Trophoblast cell (in vitro differentiated cells and primary cell): ENCODE data around the gene ZNF714.
"Not testable (repeated sequence)": the region's sequence is repeated elsewhere in the genome, so short reads cannot be mapped to it uniquely, and the experiment has no call there.

Source experiments
- DNase-seq, 2 donors: peaks; one replicate each; pipeline ENCODE4 v3.0.0-alpha.2; 2016
- H2AFZ ChIP-seq: 2 replicates; pipeline ENCODE4 v1.6.1; 2013; ENCODE audit warnings: low read length, moderate library complexity, mild to moderate bottlenecking; ENCODE audit not compliant: insufficient read depth, poor library complexity
- H2AK5ac ChIP-seq: 2 replicates; pipeline ENCODE4 v1.6.1; 2013; ENCODE audit warnings: mild to moderate bottlenecking, low read length
- H2BK120ac ChIP-seq: 2 replicates; pipeline ENCODE4 v1.6.1; 2013; ENCODE audit warnings: low read length, mild to moderate bottlenecking, moderate library complexity; ENCODE audit not compliant: insufficient read depth, poor library complexity
- H2BK12ac ChIP-seq: 2 replicates; pipeline ENCODE4 v1.6.1; 2013; ENCODE audit warnings: mild to moderate bottlenecking, low read length, moderate library complexity
- H2BK5ac ChIP-seq: 2 replicates; pipeline ENCODE4 v1.6.1; 2013; ENCODE audit warnings: low read length, low read depth, moderate library complexity, mild to moderate bottlenecking; ENCODE audit not compliant: poor library complexity
- H3K14ac ChIP-seq: 2 replicates; pipeline ENCODE4 v1.6.1; 2013; ENCODE audit warnings: mild to moderate bottlenecking, low read length
- H3K18ac ChIP-seq: 2 replicates; pipeline ENCODE4 v1.6.1; 2013; ENCODE audit warnings: mild to moderate bottlenecking, low read length
- H3K23ac ChIP-seq: 2 replicates; pipeline ENCODE4 v1.6.1; 2013; ENCODE audit warnings: low read length
- H3K27ac ChIP-seq: 2 replicates; pipeline ENCODE4 v1.5.1; 2013; ENCODE audit warnings: low read depth, mild to moderate bottlenecking, inconsistent platforms, low read length, moderate library complexity
- H3K27me3 ChIP-seq: 2 replicates; pipeline ENCODE4 v1.6.1; 2013; ENCODE audit warnings: inconsistent platforms, mild to moderate bottlenecking, low read length, moderate library complexity; ENCODE audit not compliant: insufficient read depth
- H3K36me3 ChIP-seq, 2 experiments: 1 replicate in 1 of 2; 2 replicates in 1 of 2; pipeline ENCODE4 v1.6.1; 2013; ENCODE audit warnings: low read length in 2 of 2, mild to moderate bottlenecking in 2 of 2, moderate library complexity in 1 of 2; ENCODE audit not compliant: insufficient read depth in 2 of 2, control insufficient read depth in 1 of 2
- H3K4ac ChIP-seq: 2 replicates; pipeline ENCODE4 v1.6.1; 2013; ENCODE audit warnings: low read depth, mild to moderate bottlenecking, low read length, moderate library complexity
- H3K4me1 ChIP-seq, 2 experiments: 1 replicate in 1 of 2; 2 replicates in 1 of 2; pipeline ENCODE4 v1.6.1; 2013; ENCODE audit warnings: low read length in 2 of 2, mild to moderate bottlenecking in 2 of 2, moderate library complexity in 1 of 2; ENCODE audit not compliant: insufficient read depth in 2 of 2, control insufficient read depth in 1 of 2
- H3K4me2 ChIP-seq: 2 replicates; pipeline ENCODE4 v1.6.1; 2013; ENCODE audit warnings: inconsistent platforms, mild to moderate bottlenecking, low read length, moderate library complexity
- H3K4me3 ChIP-seq: 2 replicates; pipeline ENCODE4 v1.5.1; 2013; ENCODE audit warnings: mild to moderate bottlenecking, low read depth, low read length, inconsistent platforms
- H3K79me1 ChIP-seq: one replicate; pipeline ENCODE4 v1.6.1; 2013; ENCODE audit warnings: low read length
- H3K79me2 ChIP-seq: 2 replicates; pipeline ENCODE4 v1.6.1; 2013; ENCODE audit warnings: low read length, mild to moderate bottlenecking; ENCODE audit not compliant: control insufficient read depth, insufficient read depth, poor library complexity
- H3K9ac ChIP-seq: 2 replicates; pipeline ENCODE4 v1.6.1; 2013; ENCODE audit warnings: mild to moderate bottlenecking, low read length
- H3K9me3 ChIP-seq: 2 replicates; pipeline ENCODE4 v1.6.1; 2013; ENCODE audit warnings: low read depth, mild to moderate bottlenecking, control low read depth, inconsistent platforms, low read length; ENCODE audit not compliant: insufficient read depth
- H4K12ac ChIP-seq: 2 replicates; pipeline ENCODE4 v1.6.1; 2013; ENCODE audit warnings: low read depth, mild to moderate bottlenecking, low read length, moderate library complexity
- H4K8ac ChIP-seq: 2 replicates; pipeline ENCODE4 v1.6.1; 2013; ENCODE audit warnings: low read depth, mild to moderate bottlenecking, low read length, moderate library complexity
- H4K91ac ChIP-seq: one replicate; pipeline ENCODE4 v1.6.1; 2013; ENCODE audit warnings: low read depth, mild to moderate bottlenecking, low read length, moderate library complexity
- WGBS: extraction: QIAGEN DNeasy Blood & Tissue Kit; methylation state at CpG from one replicate; pipeline ENCODE4 v1.1.7; 2013; ENCODE audit warnings: missing lambda C conversion rate; ENCODE audit not compliant: insufficient read length, insufficient coverage; ENCODE audit errors: extremely low coverage; 5-methylcytosine and 5-hydroxymethylcytosine counted together

ZNF714 gene

GRCh38 chr19:21138130-21138529, 56.1 kb downstream of the ZNF714 start:
- H3K4me3 ChIP-seq, result no peak overlapping the region
- no peak overlapping the region for H3K23ac ChIP-seq
- no peak overlapping the region for H2BK5ac ChIP-seq
- no peak overlapping the region for H4K91ac ChIP-seq
- no peak overlapping the region for H2AK5ac ChIP-seq
- no peaks in the 10 kb centered on the region for H3K9me3 ChIP-seq
- H3K4ac ChIP-seq, result no peak overlapping the region
- no peak for DNase-seq
- no peak overlapping the region for H3K4me2 ChIP-seq
- H3K4me1 ChIP-seq, result peaks cover 2 to 4% of the 10 kb centered on the region in 2 experiments
- no peak overlapping the region for H3K14ac ChIP-seq
- no peak overlapping the region for H2BK12ac ChIP-seq
- H3K27ac ChIP-seq, result no peak overlapping the region
- peaks cover 6% of the 10 kb centered on the region for H3K79me1 ChIP-seq
- peaks cover 0 to under 1% of the 10 kb centered on the region in 2 experiments for H3K36me3 ChIP-seq
- peaks cover 5% of the 10 kb centered on the region for H3K79me2 ChIP-seq
- no peak overlapping the region for H4K8ac ChIP-seq
- no peak overlapping the region for H2AFZ ChIP-seq
- no peak overlapping the region for H3K18ac ChIP-seq
- H4K12ac ChIP-seq, result no peak overlapping the region
- H3K27me3 ChIP-seq, result no peaks in the 10 kb centered on the region
- no peak overlapping the region for H2BK120ac ChIP-seq
- H3K9ac ChIP-seq, result no peak overlapping the region

GRCh38 chr19:21141006-21141405, 59.0 kb downstream of the ZNF714 start:
- H3K18ac ChIP-seq, H3K4me2 ChIP-seq, H3K23ac ChIP-seq, H2AFZ ChIP-seq, H3K27me3 ChIP-seq, H3K4me3 ChIP-seq, H4K91ac ChIP-seq, H3K9me3 ChIP-seq, H3K14ac ChIP-seq, H2AK5ac ChIP-seq, H2BK120ac ChIP-seq, H2BK5ac ChIP-seq, H3K4me1 ChIP-seq, H3K9ac ChIP-seq, H3K36me3 ChIP-seq, DNase-seq, H3K27ac ChIP-seq, H3K79me1 ChIP-seq, H3K79me2 ChIP-seq, H2BK12ac ChIP-seq, H4K12ac ChIP-seq, H4K8ac ChIP-seq, H3K4ac ChIP-seq: not testable (repeated sequence)
- WGBS, result no CpG with 5 or more reads among the region's 1 CpG

- Histone ChIP-seq H3K18ac (peak within 1 kb of the TSS; percentile 17), H3K27me3 (no peaks in the 10 kb centered on the region), H4K8ac (peak within 1 kb of the TSS; percentile 39), H2AK5ac (peak within 1 kb of the TSS; percentile 77), H2BK12ac (no peak within 1 kb of the TSS), H3K4me3 (peak within 1 kb of the TSS; percentile 91), H2AFZ (peak within 1 kb of the TSS; percentile 73), H3K9me3 (no peaks in the 10 kb centered on the region), H3K9ac (peak within 1 kb of the TSS; percentile 95), H3K4ac (peak within 1 kb of the TSS; percentile 79), H3K27ac (peak within 1 kb of the TSS; percentile 35), H3K79me1 (peaks cover 6% of the 10 kb centered on the region), H3K4me1 (peaks cover 0 to 2% of the 10 kb centered on the region in 2 experiments), H3K14ac (peak within 1 kb of the TSS; percentile 33), H2BK120ac (peak within 1 kb of the TSS; percentile 8), H4K91ac (peak within 1 kb of the TSS; percentile 52), H2BK5ac (peak within 1 kb of the TSS; percentile 18), H3K79me2 (peaks cover 5% of the 10 kb centered on the region), H4K12ac (peak within 1 kb of the TSS; percentile 14), H3K4me2 (peak within 1 kb of the TSS; percentile 75), H3K23ac (no peak within 1 kb of the TSS), H3K36me3 (peaks cover 9 to 10% of the 10 kb centered on the region in 2 experiments)
- WGBS, result no CpG with 5 or more reads among the region's 30 CpGs
- peak; percentile 92 to 97 for DNase-seq
These were observed 59.9 kb downstream of the ZNF714 start, which contains the start of gene ZNF431 for GRCh38 chr19:21141787-21142464. TSS of gene ZNF431 (plus strand) at chr19:21142040. CDS start at chr19:21142184, 144 bp downstream.

GRCh38 chr19:21143428-21143827, 61.4 kb downstream of the ZNF714 start:
- H3K9me3 ChIP-seq, result no peaks in the 10 kb centered on the region
- H4K91ac ChIP-seq, result no peak overlapping the region
- peaks cover 6% of the 10 kb centered on the region for H3K79me1 ChIP-seq
- H4K8ac ChIP-seq, result no peak overlapping the region
- H3K14ac ChIP-seq, result no peak overlapping the region
- H3K27me3 ChIP-seq, result no peaks in the 10 kb centered on the region
- no peak overlapping the region for H3K9ac ChIP-seq
- H3K79me2 ChIP-seq, result peaks cover 5% of the 10 kb centered on the region
- peak overlapping the region; percentile 24 for H3K4ac ChIP-seq
- H2BK120ac ChIP-seq, result no peak overlapping the region
- H3K36me3 ChIP-seq, result peaks cover 16 to 18% of the 10 kb centered on the region in 2 experiments
- no peak overlapping the region for H3K23ac ChIP-seq
- H2BK12ac ChIP-seq, result no peak overlapping the region
- H2BK5ac ChIP-seq, result no peak overlapping the region
- H2AFZ ChIP-seq, result no peak overlapping the region
- no peak overlapping the region for H2AK5ac ChIP-seq
- DNase-seq, result peak in 1 of 2 donors; percentile 24
- peak overlapping the region; percentile 22 for H3K4me2 ChIP-seq
- H4K12ac ChIP-seq, result no peak overlapping the region
- H3K27ac ChIP-seq, result no peak overlapping the region
- H3K4me1 ChIP-seq, result peaks cover 0 to 2% of the 10 kb centered on the region in 2 experiments
- no peak overlapping the region for H3K4me3 ChIP-seq
- WGBS, result no CpG with 5 or more reads among the region's 5 CpGs
- H3K18ac ChIP-seq, result no peak overlapping the region
